Nephron progenitor cell (in vitro differentiated cells): Measurements from ENCODE around the gene ASS1.

Source experiments
- DNase-seq: peaks from one replicate; pipeline ENCODE4 v3.0.0; 2021
- H3K27ac Mint-ChIP-seq: 2 replicates; pipeline ENCODE4 v1.8.0; 2021; ENCODE audit warnings: mild to moderate bottlenecking, moderate library complexity, mixed read lengths
- H3K27me3 Mint-ChIP-seq: 2 replicates; pipeline ENCODE4 v1.8.0; 2021; ENCODE audit warnings: mild to moderate bottlenecking, low read depth, mixed read lengths; ENCODE audit not compliant: poor library complexity
- H3K36me3 Mint-ChIP-seq: 2 replicates; pipeline ENCODE4 v1.8.0; 2021; ENCODE audit warnings: low read depth, mixed read lengths
- H3K4me1 Mint-ChIP-seq: 2 replicates; pipeline ENCODE4 v1.8.0; 2021; ENCODE audit warnings: mixed read lengths
- H3K4me3 Mint-ChIP-seq: 2 replicates; pipeline ENCODE4 v1.8.0; 2021; ENCODE audit warnings: mild to moderate bottlenecking, moderate library complexity, mixed read lengths
- H3K9me3 Mint-ChIP-seq: 2 replicates; pipeline ENCODE4 v1.8.0; 2021; ENCODE audit warnings: mild to moderate bottlenecking, moderate library complexity, mixed read lengths
- CTCF ChIP-seq: fragments of 200-600 bp; sonication (generic); IDR thresholded peaks from 2 replicates; pipeline ENCODE4 v1.5.0; 2021; ENCODE audit warnings: antibody characterized with exemption

Gene ASS1

GRCh38 chr9:130444565-130445221 is at the start of gene ASS1:
TSS of gene ASS1 (plus strand) at chr9:130444961. CDS start at chr9:130452229, 7,268 bp downstream.
- H3K27me3 Mint-ChIP-seq: peaks cover 28% of the 10 kb centered on the region
- DNase-seq: peak; percentile 81
- peak within 1 kb of the TSS; percentile 40 for H3K27ac Mint-ChIP-seq
- no peak for TF ChIP-seq CTCF
- peaks cover 12% of the 10 kb centered on the region for H3K36me3 Mint-ChIP-seq
- H3K4me3 Mint-ChIP-seq: peak within 1 kb of the TSS; percentile 82
- peaks cover 24% of the 10 kb centered on the region for H3K9me3 Mint-ChIP-seq
- H3K4me1 Mint-ChIP-seq: peaks cover 29% of the 10 kb centered on the region

- Mint-ChIP-seq H3K9me3 (peaks cover 7% of the 10 kb centered on the region), H3K4me3 (no peak overlapping the region), H3K36me3 (no peaks in the 10 kb centered on the region), H3K4me1 (peaks cover 19% of the 10 kb centered on the region), H3K27ac (no peak overlapping the region), H3K27me3 (peaks cover 12% of the 10 kb centered on the region)
- no peak for TF ChIP-seq CTCF
- DNase-seq: no peak
These were observed 48.8 kb upstream of the ASS1 start for GRCh38 chr9:130395810-130396435.

DNA sequence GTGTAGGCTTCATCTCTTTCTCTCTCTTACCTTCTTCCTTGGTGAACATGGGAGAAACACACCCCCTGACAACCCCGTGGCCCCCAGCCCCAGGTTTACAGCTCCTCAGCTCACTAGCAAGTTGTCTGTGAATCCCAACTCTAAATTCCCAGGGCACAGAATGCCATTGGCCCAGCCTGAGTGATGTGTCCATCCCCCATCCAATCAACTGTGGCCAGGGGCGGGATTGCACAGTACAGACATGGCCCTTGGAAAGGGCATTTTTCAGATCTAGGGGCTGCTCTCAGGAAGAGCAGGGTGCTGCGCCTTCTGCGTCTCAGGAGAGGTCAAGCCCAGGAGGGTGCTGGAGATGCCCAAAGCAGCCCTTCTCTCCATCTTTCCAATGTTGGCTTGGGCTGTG is 48.2 kb upstream of the ASS1 start:
- H3K27me3 Mint-ChIP-seq: peaks cover 12% of the 10 kb centered on the region
- no peak for DNase-seq
- H3K27ac Mint-ChIP-seq: no peak overlapping the region
- no peak for TF ChIP-seq CTCF
- H3K4me3 Mint-ChIP-seq: no peak overlapping the region
- H3K4me1 Mint-ChIP-seq: peaks cover 19% of the 10 kb centered on the region
- H3K36me3 Mint-ChIP-seq: no peaks in the 10 kb centered on the region
- H3K9me3 Mint-ChIP-seq: peaks cover 7% of the 10 kb centered on the region

DNA sequence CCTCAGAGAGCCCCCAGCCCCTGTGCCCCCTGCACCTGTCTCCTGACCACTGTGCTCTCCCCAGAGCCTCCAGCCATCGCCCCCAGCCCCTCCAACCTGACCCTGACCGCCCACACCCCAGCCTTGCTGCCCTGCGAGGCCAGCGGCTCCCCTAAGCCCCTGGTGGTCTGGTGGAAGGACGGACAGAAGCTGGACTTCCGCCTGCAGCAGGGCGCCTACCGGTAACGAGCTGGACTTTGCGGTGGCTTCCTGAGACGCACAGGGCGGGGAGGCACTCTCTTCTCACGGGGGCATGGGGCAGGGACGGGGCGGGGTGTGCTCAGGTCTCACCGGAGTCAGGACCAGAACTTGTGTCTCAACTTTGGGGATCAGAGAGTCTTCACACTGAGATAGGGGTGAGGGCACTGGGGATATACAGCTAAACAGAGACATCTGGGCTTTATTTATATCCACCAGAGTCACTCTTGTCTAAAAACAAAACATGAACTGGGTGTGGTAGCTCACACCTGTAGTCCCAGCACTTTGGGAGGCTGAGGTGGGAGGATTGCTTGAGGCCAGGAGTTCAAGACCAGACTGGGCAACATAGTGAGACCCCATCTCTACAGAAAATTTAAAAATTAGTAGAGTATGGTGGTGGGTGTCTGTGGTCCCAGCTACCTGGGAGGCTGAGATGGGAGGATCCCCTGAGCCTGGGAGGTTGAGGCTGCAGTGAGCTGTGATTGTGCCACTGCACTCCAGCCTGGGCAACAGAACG is 46.1 kb upstream of the ASS1 start:
- Mint-ChIP-seq H3K9me3 (peaks cover 7% of the 10 kb centered on the region), H3K4me1 (peaks cover 8% of the 10 kb centered on the region), H3K27me3 (peaks cover 12% of the 10 kb centered on the region), H3K36me3 (no peaks in the 10 kb centered on the region), H3K27ac (peak overlapping the region; percentile 69), H3K4me3 (no peak overlapping the region)
- no peak for DNase-seq
- TF ChIP-seq CTCF: no peak

DNA sequence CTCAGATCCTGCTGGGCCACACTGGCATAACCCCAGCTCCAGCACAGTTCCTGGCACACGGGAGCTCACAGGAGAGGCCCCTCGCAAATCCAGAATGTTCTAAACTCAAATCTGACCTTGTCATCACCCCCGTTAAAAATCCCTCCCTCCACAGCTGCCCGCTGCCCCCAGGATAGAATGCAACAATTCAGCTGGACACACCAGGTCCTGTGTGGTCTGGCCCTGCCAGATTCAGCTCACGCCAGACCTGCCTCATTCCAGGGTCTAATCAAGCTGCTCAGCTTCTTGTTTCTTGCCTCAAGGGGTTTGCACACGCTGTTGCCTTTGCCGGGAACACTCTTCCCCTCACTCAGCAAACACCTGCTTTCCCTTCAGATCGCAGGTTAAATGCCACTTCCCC is 45.0 kb upstream of the ASS1 start:
- Mint-ChIP-seq H3K36me3 (no peaks in the 10 kb centered on the region), H3K9me3 (peaks cover 7% of the 10 kb centered on the region), H3K4me1 (peaks cover 13% of the 10 kb centered on the region), H3K27me3 (peaks cover 14% of the 10 kb centered on the region), H3K27ac (no peak overlapping the region), H3K4me3 (no peak overlapping the region)
- DNase-seq: no peak
- no peak for TF ChIP-seq CTCF
